Heart right ventricle (tissue), 16 donors: ENCODE measurements around the gene IL10. TPM values are rescaled to one million over a fixed set of nuclear protein-coding genes. Genes with fewer than 3 reads are reported as not detected.

ENCODE experiments used
- ATAC-seq, 8 donors: fragments of 200-7000 bp; cut with Tn5 transposase; one replicate each; pipeline ENCODE4 v1.9.1; 2020; ENCODE audit warnings: mild to moderate bottlenecking in 8 of 8, moderate library complexity in 8 of 8, moderate number of reproducible peaks in 1 of 8
- DNase-seq, 2 donors: peaks; one replicate each; pipeline ENCODE4 v3.0.0-alpha.2; 2020
- H3K27ac ChIP-seq, 10 donors: fragments of 200-600 bp; sonication (generic) in 2 of 10; one replicate each; pipeline versions ENCODE4 v1.5.0 to v1.8.0; 2020 to 2022; ENCODE audit warnings: mild to moderate bottlenecking in 3 of 10
- H3K27me3 ChIP-seq, 7 donors: fragments of 200-600 bp; one replicate each; pipeline ENCODE4 v1.8.0; 2021 to 2022; ENCODE audit warnings: mild to moderate bottlenecking in 2 of 7
- H3K36me3 ChIP-seq, 9 donors: fragments of 200-600 bp; sonication (generic) in 1 of 9; one replicate each; pipeline versions ENCODE4 v1.5.0 to v1.8.0; 2020 to 2022; ENCODE audit warnings: mild to moderate bottlenecking in 2 of 9
- H3K4me1 ChIP-seq, 9 donors: fragments of 200-600 bp; sonication (generic) in 1 of 9; one replicate each; pipeline versions ENCODE4 v1.5.0 to v1.8.0; 2020 to 2022; ENCODE audit warnings: mild to moderate bottlenecking in 4 of 9
- H3K4me3 ChIP-seq, 10 donors: fragments of 200-600 bp; sonication (generic) in 2 of 10; one replicate each; pipeline versions ENCODE4 v1.5.0 to v1.8.0; 2020 to 2022; ENCODE audit warnings: mild to moderate bottlenecking in 7 of 10, moderate library complexity in 2 of 10
- H3K9me3 ChIP-seq, 11 donors: fragments of 200-600 bp in 10 of 11; sonication (generic) in 2 of 11; one replicate each; pipeline versions ENCODE4 v1.5.0 to v1.8.0; 2013 to 2022; ENCODE audit warnings: mild to moderate bottlenecking in 2 of 11, control low read depth in 1 of 11, moderate library complexity in 1 of 11
- WGBS, 2 donors: extraction: QIAGEN DNeasy Blood & Tissue Kit; methylation state at CpG; one replicate each; pipeline ENCODE4 v1.1.7; 2013; ENCODE audit warnings: inconsistent platforms in 1 of 2; 5-methylcytosine and 5-hydroxymethylcytosine counted together
- intact Hi-C, 10 donors: fragments of 100-400 bp; cut with DNase I; formaldehyde crosslinking; loops; one replicate each; pipeline versions ENCODE4 v1.11.1 to v1.14.2; 2022
- polyA plus RNA-seq, 2 donors: library from polyadenylated mRNA; stranded (reverse); fragments of 200-250 nt; gene quantifications; one replicate each; pipeline ENCODE4 v1.2.3, GENCODE V29; 2013
- total RNA-seq, 10 donors: library from RNA; stranded (reverse); fragmentation: NEBNext Ultra II Directional in 3 of 10; extraction: Animal tissue kit (Norgen Biotek cat#: 25700) in 3 of 10; gene quantifications; one replicate each; pipeline versions ENCODE4 v1.2.1 to v1.2.4, GENCODE V29; 2021 to 2023
- TF ChIP-seq, protein P1 (sequence below), 9 donors: fragments of 200-600 bp; sonication (generic) in 2 of 9; IDR thresholded peaks; one replicate each; pipeline versions ENCODE4 v1.5.0 to v1.8.0; 2021 to 2022; ENCODE audit warnings: antibody characterized with exemption in 9 of 9, mild to moderate bottlenecking in 5 of 9, moderate library complexity in 1 of 9
- donor health status: Arrhythmogenic right ventricular cardiomyopathy.
- donor health status: ischemic (EF 13 %, LVEDD 7.1; RV severe dilation, severe dysfunction).
- donor health status: healthy with polysubstance abuse.
- donor health status: DM: no; HTN: yes; CAD: no.
- donor health status: DM: no; HTN: no; CAD: no.
- donor health status: ischemic (EF 25% LVEDD 6.9; RV normal size, moderate dysfunction).
- donor health status: ischemic (EF 25% LVEDD 5.7; RV mildly dilated, moderate dysfunction).
- donor health status: healthy.
- donor health status: DM: yes; HTN: yes; CAD: no.
- donor health status: Ischemic cardiomyopathy.
- donor health status: ischemic (EF 35%, LVEDD 5.7; RV mildly dilated, moderate dysfunction).
- donor health status: nonischemic (EF 11% LVEDD 7.7; RV severe dilation, severe dysfunction).
- donor health status: DM: yes; HTN: yes; CAD: no.
- donor health status: PGD.
- donor health status: ischemic (EF 29% LVEDD 5.4; RV normal size, mild dysfunction).
- donor health status: nonischemic (EF 23%, LVEDD 6.1; RV moderate dilation, normal function).

IL10 gene
- total and polyA plus RNA-seq, 12 donors: 0.25 to 2.6 (median 0.78) TPM; not detected in 2

DNA sequence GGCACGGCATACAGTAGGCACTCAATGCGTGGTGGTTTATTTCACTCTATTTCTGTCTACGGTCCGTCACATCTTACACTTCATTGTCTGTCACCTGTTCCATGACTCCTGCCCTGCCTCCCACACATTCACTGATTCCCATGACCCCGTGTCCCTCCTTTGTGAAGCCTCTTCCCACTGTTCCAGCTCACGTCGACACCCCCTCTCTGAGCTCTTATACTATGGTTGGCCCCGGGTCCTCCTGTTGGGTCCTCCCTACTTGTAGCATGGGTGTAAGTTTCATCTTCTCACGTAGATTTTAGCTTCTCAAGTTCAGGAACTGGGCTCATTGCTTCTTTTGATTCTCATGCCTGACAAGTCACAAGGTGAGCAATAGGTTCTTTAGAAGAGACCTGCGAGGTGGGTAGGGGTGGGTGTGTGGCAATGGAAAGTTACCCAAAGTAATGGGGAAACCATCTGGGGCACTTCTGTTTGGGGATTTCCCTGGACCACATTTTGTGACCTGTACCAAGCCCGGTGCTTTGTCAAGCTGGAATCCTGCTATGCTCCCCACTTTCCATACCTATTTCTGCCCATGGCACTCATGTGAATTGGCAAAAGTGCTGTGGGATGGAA is 22.1 kb upstream of the IL10 start:
- H3K9me3 ChIP-seq: no peaks in the 10 kb centered on the region
- H3K27ac ChIP-seq: no peak overlapping the region
- H3K36me3 ChIP-seq: no peaks in the 10 kb centered on the region
- peaks cover 0 to 29% (median 0%) of the 10 kb centered on the region in 9 donors for H3K4me1 ChIP-seq
- ATAC-seq (no peak), DNase-seq (no peak)
- intact Hi-C loops: no loop called here
- 85 to 91% methylated on average over 11 of the region's 11 CpGs for WGBS, 2 donors
- H3K27me3 ChIP-seq: peaks cover 0 to 2% (median 0%) of the 10 kb centered on the region in 7 donors
- TF ChIP-seq, protein P1, sequence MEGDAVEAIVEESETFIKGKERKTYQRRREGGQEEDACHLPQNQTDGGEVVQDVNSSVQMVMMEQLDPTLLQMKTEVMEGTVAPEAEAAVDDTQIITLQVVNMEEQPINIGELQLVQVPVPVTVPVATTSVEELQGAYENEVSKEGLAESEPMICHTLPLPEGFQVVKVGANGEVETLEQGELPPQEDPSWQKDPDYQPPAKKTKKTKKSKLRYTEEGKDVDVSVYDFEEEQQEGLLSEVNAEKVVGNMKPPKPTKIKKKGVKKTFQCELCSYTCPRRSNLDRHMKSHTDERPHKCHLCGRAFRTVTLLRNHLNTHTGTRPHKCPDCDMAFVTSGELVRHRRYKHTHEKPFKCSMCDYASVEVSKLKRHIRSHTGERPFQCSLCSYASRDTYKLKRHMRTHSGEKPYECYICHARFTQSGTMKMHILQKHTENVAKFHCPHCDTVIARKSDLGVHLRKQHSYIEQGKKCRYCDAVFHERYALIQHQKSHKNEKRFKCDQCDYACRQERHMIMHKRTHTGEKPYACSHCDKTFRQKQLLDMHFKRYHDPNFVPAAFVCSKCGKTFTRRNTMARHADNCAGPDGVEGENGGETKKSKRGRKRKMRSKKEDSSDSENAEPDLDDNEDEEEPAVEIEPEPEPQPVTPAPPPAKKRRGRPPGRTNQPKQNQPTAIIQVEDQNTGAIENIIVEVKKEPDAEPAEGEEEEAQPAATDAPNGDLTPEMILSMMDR (IDR thresholded peaks at IDR 0.05): no peak
- H3K4me3 ChIP-seq: no peak overlapping the region

DNA sequence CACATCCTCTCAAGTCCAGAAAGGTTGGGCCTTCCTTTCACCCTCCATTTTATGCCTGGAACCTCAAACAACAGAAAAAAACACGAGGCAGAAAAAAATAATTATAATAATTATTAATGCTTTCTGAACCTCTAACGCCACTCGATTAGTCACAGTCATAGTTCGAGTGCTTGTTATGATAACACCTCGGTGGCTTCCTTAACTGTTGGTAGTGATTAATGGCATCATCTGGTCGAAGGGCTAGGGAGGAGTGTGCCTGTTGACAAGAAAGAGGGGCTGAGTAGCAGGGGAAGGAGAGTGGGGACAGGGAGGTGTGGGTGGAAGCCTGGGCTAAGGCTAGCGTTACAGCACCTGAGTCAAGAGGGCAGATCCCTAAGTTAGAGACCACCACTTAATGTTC is 21.3 kb upstream of the IL10 start:
- no peak for ATAC-seq
- Histone ChIP-seq H3K4me1 (peaks cover 0 to 29% (median 0%) of the 10 kb centered on the region in 9 donors), H3K36me3 (no peaks in the 10 kb centered on the region), H3K27ac (no peak overlapping the region), H3K27me3 (no peaks in the 10 kb centered on the region), H3K4me3 (no peak overlapping the region), H3K9me3 (no peaks in the 10 kb centered on the region)
- DNase-seq: no peak
- TF ChIP-seq, protein P1 (IDR thresholded peaks at IDR 0.05): no peak
- WGBS, 2 donors: 67 to 81% methylated on average over 7 of the region's 7 CpGs
- intact Hi-C loops: no loop called here

DNA sequence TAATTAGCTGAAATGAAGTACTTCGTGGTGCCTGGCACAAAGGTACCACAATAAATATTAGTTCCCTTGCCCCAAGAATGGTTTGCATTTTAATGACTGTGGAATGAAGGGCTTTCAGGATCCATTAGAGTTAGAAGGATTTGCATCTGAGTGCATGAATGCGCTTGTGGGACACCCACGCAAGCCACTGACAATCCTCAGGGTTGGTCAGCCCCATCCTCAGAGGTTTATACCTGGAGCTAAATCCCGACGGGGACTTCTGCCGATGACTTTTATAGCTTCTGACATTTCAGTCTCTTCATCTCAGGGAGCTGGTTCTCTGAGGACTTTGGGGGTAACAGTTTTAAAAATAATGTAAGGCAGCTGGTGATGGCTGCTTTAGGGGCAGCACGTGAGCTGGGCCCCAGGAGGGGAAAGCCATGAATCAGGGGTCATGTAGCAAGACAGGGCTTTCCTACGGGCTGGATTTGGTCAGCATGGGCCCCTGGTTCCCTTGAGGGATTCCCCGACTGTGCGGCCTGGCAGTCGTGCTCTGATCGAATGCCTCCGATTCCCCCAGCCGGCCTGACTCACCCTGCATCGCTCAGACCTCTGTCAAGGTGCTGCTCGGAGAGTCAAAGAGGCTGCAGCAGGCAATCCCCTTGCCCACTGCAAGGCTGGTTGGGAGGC is 20.8 kb upstream of the IL10 start:
- 87% methylated on average over 16 of the region's 16 CpGs for WGBS, 2 donors
- intact Hi-C loops: no loop called here
- no peak overlapping the region for H3K27ac ChIP-seq

DNA sequence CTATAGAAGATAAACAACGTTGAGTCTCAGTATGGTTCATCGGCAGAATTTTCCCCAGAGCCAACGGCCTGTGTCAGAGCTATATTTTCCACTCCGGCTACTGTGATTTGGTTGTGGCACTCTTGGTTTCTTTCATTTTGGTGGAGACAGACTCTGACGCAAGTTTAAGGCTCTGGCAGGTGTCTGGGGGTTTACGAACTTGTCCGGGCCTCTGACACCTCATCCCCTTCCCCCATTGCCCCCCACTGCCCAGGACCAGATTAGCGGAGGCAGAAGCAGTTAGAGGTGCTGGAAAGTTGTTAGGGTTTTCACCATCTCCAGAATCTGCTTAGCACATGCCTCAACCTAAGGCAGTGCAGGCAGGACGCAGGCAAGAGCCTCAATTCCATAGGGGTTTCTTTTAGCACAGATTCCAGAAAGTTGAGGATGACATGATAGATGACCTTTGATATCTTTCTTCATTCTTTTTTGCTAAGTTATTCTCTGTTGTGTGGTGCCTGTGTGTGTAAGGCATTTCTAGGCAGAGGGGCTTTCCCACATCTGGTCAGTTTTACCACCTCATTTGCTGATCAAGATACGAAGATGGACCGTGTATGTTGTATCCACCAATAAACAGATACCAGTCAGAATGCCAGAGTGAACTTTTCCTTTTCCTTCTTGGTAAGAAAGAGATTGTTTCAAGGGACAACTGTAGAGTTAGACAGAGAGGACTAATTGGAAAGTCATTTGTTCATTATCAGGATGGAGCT is 18.4 kb upstream of the IL10 start:
- Histone ChIP-seq H3K27ac (no peak overlapping the region), H3K27me3 (no peaks in the 10 kb centered on the region), H3K4me1 (peaks cover 0 to 7% (median 0%) of the 10 kb centered on the region in 9 donors), H3K36me3 (no peaks in the 10 kb centered on the region), H3K9me3 (no peaks in the 10 kb centered on the region), H3K4me3 (no peak overlapping the region)
- ATAC-seq: no peak
- DNase-seq: no peak
- 86 to 87% methylated on average over 11 of the region's 11 CpGs for WGBS, 2 donors
- intact Hi-C loops: no loop called here
- TF ChIP-seq, protein P1 (IDR thresholded peaks at IDR 0.05): no peak

More for the DNA sequence above, 20.8 kb upstream of the IL10 start:
- no peaks in the 10 kb centered on the region for H3K9me3 ChIP-seq
- DNase-seq (no peak), ATAC-seq (no peak)
- TF ChIP-seq, protein P1 (IDR thresholded peaks at IDR 0.05): no peak
- H3K4me1 ChIP-seq: peaks cover 0 to 24% (median 0%) of the 10 kb centered on the region in 9 donors
- H3K36me3 ChIP-seq: no peaks in the 10 kb centered on the region
- no peaks in the 10 kb centered on the region for H3K27me3 ChIP-seq
- H3K4me3 ChIP-seq: no peak overlapping the region
